ENCODE measurements around the gene POTEF. TPM values are rescaled to one million over a fixed set of nuclear protein-coding genes. Genes with fewer than 3 reads are reported as not detected.

POTEF gene
- total RNA-seq, 4 donors from 2014 or later = not detected

Small RNAs within 50 kb of the gene (small RNA-seq; reads per million reads assigned to genes)
- gene AC018865.2 = 0 reads per million in 4 donors
- gene RNU6-1049P = 0 reads per million in 4 donors

Other genes with a start within 250 kb of the POTEF start
- under 1 TPM in 2 of 4 donors, not detected in 2; 0.16 to 0.41 TPM for gene RAB6C, start 149.6 kb downstream of the POTEF start, total RNA-seq
- gene CCDC74B, start 15.9 kb upstream of the POTEF start, total RNA-seq = 1 to 10 TPM in 2 of 4 donors, under 1 TPM in 1, not detected in 1; 0.55 to 1.8 (median 1.4) TPM
- 100 to 1,000 TPM in 1 of 4 donors, 10 to 100 TPM in 3; 29.1 to 110 (median 52.8) TPM for gene SMPD4, start 52.4 kb upstream of the POTEF start, total RNA-seq
- gene MZT2B, start 53.0 kb upstream of the POTEF start, total RNA-seq = 100 to 1,000 TPM in 2 of 4 donors, 10 to 100 TPM in 2; 50.5 to 144 (median 102) TPM
- under 1 TPM in 1 of 4 donors, not detected in 3; 0.27 TPM for gene TUBA3E, start 69.2 kb upstream of the POTEF start, total RNA-seq
- 100 to 1,000 TPM in 1 of 4 donors, 10 to 100 TPM in 3; 52.1 to 367 (median 83.7) TPM for gene IMP4, start 213.7 kb upstream of the POTEF start, total RNA-seq
- 100 to 1,000 TPM; 136 to 168 (median 148) TPM for gene PTPN18, start 226.8 kb upstream of the POTEF start, total RNA-seq

Data from transverse colon (tissue), 4 donors.